T-cell (primary cell): Measurements from ENCODE around the gene MYO1C. TPM values are rescaled to one million over a fixed set of nuclear protein-coding genes. Genes with fewer than 3 reads are reported as not detected.
"Not testable (repeated sequence)": the region's sequence is repeated elsewhere in the genome, so short reads cannot be mapped to it uniquely, and the experiment has no call there.

Experiments used
- ATAC-seq, 4 experiments: fragments of 200-7000 bp in 3 of 4; fragments of 150-1000 bp in 1 of 4; cut with Tn5 transposase; replicated peaks in 1 of 4; 1 replicate in 3 of 4; 2 replicates in 1 of 4; pipeline ENCODE4 v1.10.0; 2021; ENCODE audit warnings: moderate library complexity in 3 of 4, mild to moderate bottlenecking in 2 of 4, moderate number of reproducible peaks in 1 of 4
- CTCF ChIA-PET, 2 donors: fragments of 300-600 bp; sonication (Branson Sonifier 250); formaldehyde crosslinking; loops; one replicate each; lab custom pipeline; 2022; ENCODE audit warnings: antibody characterized with exemption in 2 of 2; lab: Charles Lee
- POLR2A ChIA-PET, 2 donors: fragments of 300-600 bp; sonication (Branson Sonifier 250); formaldehyde crosslinking; loops; one replicate each; lab custom pipeline; 2022; ENCODE audit warnings: antibody characterized with exemption in 2 of 2; lab: Charles Lee
- DNase-seq, 35 experiments: peaks; one replicate each; pipeline versions ENCODE4 v3.0.0 to v3.0.0-alpha.2; 2013 to 2023
- H3K27ac ChIP-seq: one replicate; pipeline ENCODE4 v1.5.1; 2013; ENCODE audit warnings: low read length
- H3K27me3 ChIP-seq, 2 experiments: replicated peaks in 1 of 2; 1 replicate in 1 of 2; 2 replicates in 1 of 2; pipeline versions ENCODE4 v1.6.1 to v1.7.0; 2013; ENCODE audit warnings: low read length in 1 of 2, mixed read lengths in 1 of 2; ENCODE audit not compliant: control insufficient read depth in 2 of 2, insufficient read depth in 2 of 2; ENCODE audit errors: extremely low read depth in 1 of 2
- H3K36me3 ChIP-seq, 2 donors: 1 replicate in 1 of 2; 2 replicates in 1 of 2; pipeline versions ENCODE4 v1.6.1 to v1.7.0; 2013; ENCODE audit warnings: low read length in 1 of 2; ENCODE audit not compliant: control insufficient read depth in 2 of 2, insufficient read depth in 1 of 2; ENCODE audit errors: extremely low read depth in 1 of 2
- H3K4me1 ChIP-seq, 2 experiments: 1 replicate in 1 of 2; 2 replicates in 1 of 2; pipeline versions ENCODE4 v1.6.1 to v1.7.0; 2013; ENCODE audit warnings: low read length in 2 of 2, mixed read lengths in 1 of 2; ENCODE audit not compliant: insufficient read depth in 2 of 2, control insufficient read depth in 1 of 2; ENCODE audit errors: extremely low read depth in 1 of 2
- H3K4me3 ChIP-seq, 2 donors: 1 replicate in 1 of 2; 2 replicates in 1 of 2; pipeline versions ENCODE4 v1.5.1 to v1.7.0; 2013; ENCODE audit warnings: mild to moderate bottlenecking in 2 of 2, low read length in 1 of 2, moderate library complexity in 1 of 2; ENCODE audit not compliant: control insufficient read depth in 1 of 2; ENCODE audit errors: extremely low read depth in 1 of 2
- H3K9me3 ChIP-seq: 2 replicates; pipeline ENCODE4 v1.7.0; 2013
- H3K27ac Mint-ChIP-seq, 2 donors: one replicate each; pipeline ENCODE4 v1.8.0; 2020 to 2021; ENCODE audit warnings: mild to moderate bottlenecking in 2 of 2, mixed read lengths in 2 of 2
- H3K27me3 Mint-ChIP-seq, 2 donors: one replicate each; pipeline ENCODE4 v1.8.0; 2021 to 2022; ENCODE audit warnings: mixed read lengths in 2 of 2
- H3K36me3 Mint-ChIP-seq: one replicate; pipeline ENCODE4 v1.8.0; 2021; ENCODE audit warnings: mixed read lengths
- H3K4me1 Mint-ChIP-seq, 3 donors: one replicate each; pipeline ENCODE4 v1.8.0; 2020 to 2022; ENCODE audit warnings: mixed read lengths in 3 of 3, mild to moderate bottlenecking in 1 of 3
- H3K4me3 Mint-ChIP-seq, 3 donors: one replicate each; pipeline ENCODE4 v1.8.0; 2020 to 2022; ENCODE audit warnings: mild to moderate bottlenecking in 3 of 3, mixed read lengths in 3 of 3, moderate library complexity in 3 of 3
- H3K9me3 Mint-ChIP-seq, 3 donors: one replicate each; pipeline ENCODE4 v1.8.0; 2020 to 2022; ENCODE audit warnings: mixed read lengths in 3 of 3
- WGBS: methylation state at CpG from one replicate; pipeline ENCODE4 v1.1.5; 2013; ENCODE audit warnings: missing lambda C conversion rate; ENCODE audit not compliant: insufficient coverage; 5-methylcytosine and 5-hydroxymethylcytosine counted together
- total RNA-seq, 35 experiments: library from RNA in 6 of 35; stranded (reverse) in 6 of 35; fragments of 120-200 nt in 1 of 35; gene quantifications; one replicate each; pipeline versions ENCODE4 v1.2.1 to v1.2.4 and lab custom pipeline; 2013 to 2026

The MYO1C gene
- total RNA-seq, 5 donors from 2014 or later (not counting 1 experiment from before 2014, with no cell fraction given): 18.0 to 41.5 (median 31.2) TPM

DNA sequence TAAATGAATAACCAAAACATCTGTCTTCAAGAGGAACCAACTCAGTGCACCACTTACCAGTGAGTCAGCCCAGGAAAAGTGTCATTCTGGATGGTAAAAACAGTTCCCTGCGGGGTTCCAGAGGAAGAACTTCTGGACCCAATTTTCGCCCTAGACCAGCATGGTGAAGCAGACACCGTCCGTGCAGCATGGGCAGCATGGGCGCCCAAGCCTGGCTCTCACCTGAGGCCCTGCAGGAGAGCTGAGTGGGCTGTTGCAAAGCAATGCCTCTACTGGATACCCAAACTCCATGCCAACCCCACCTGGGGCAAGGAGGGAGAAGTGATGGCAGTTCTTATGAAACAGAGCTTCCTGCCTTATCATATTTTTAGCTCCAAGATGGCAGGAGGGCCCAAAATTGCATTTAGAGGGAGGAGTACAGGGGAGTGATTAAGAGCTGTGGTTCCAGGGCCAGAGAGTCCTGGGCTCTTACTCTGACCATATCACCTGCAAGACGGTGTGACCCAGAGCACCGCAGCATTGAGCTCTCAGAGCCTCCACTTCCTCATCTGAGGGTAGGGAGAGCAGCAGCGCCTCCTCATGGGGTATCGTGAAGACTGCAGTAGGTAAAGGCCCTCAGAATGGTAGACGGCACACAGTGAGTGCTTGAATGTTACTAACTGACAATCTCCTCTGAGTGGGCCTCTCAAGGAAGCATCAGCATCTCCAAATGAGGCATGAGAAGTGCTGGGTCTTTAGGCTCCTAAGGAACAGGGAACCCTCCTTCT lies 40.5 kb upstream of the MYO1C start:
- no peak overlapping the region for H3K27ac Mint-ChIP-seq
- no peak overlapping the region for H3K4me3 Mint-ChIP-seq
- POLR2A ChIA-PET: interaction anchor here in 1 of 2 donors (0.6 kb wide), 1 partner anchor 273 kb away, joined by 5 read pairs; no protein-coding TSS in a partner anchor
- peaks cover 27% of the 10 kb centered on the region for H3K36me3 Mint-ChIP-seq
- Histone ChIP-seq H3K4me3 (no peak overlapping the region), H3K27me3 (no peaks in the 10 kb centered on the region), H3K36me3 (peaks cover 9 to 42% of the 10 kb centered on the region in 2 donors), H3K9me3 (no peaks in the 10 kb centered on the region), H3K4me1 (no peaks in the 10 kb centered on the region), H3K27ac (no peak overlapping the region)
- WGBS: 91% methylated on average over 6 of the region's 10 CpGs
- DNase-seq (peak in 34 of 35 experiments; percentile 15 to 70 (median 44)), ATAC-seq (peak; percentile 57 to 92 (median 77))
- no peaks in the 10 kb centered on the region for H3K9me3 Mint-ChIP-seq
- no peaks in the 10 kb centered on the region for H3K27me3 Mint-ChIP-seq
- peaks cover 0 to 12% (median 2%) of the 10 kb centered on the region in 3 donors for H3K4me1 Mint-ChIP-seq
- CTCF ChIA-PET: interaction anchor here (0.5 to 2.3 kb wide), 6 partner anchors 17 to 200 kb away, joined by 3 to 39 read pairs (median 5); partner anchors contain the start of gene INPP5K (in 1 of the 2)

DNA sequence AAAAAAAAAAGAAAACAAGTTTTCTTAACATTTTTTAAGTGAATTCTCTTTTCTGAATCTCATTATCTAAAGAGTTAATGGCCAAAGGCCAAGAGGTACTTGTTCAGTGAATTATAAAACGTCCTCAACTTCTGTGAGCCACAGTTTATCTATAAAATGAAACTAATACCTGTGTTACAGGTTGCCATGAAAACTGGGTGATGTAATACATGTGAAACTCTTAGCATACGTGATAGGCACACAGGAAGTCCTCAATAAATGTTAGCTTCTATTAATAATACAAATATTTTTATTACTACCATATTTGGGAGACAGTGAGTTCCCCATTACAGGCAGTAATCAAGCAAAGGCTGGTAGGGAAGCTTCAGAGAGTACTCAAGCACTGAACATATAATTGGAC lies 37.4 kb upstream of the MYO1C start:
- H3K4me3 ChIP-seq: no peak overlapping the region
- ChIA-PET CTCF (no interaction called here), POLR2A (no interaction called here)
- H3K4me1 ChIP-seq: peaks cover 2 to 14% of the 10 kb centered on the region in 2 experiments
- no peaks in the 10 kb centered on the region for H3K27me3 ChIP-seq
- H3K9me3 ChIP-seq: no peaks in the 10 kb centered on the region
- no peaks in the 10 kb centered on the region for H3K27me3 Mint-ChIP-seq
- H3K4me1 Mint-ChIP-seq: peaks cover 14 to 28% (median 21%) of the 10 kb centered on the region in 3 donors
- WGBS: no CpG with 5 or more reads among the region's 2 CpGs
- DNase-seq (no peak), ATAC-seq (no peak)
- H3K36me3 Mint-ChIP-seq: peaks cover 29% of the 10 kb centered on the region
- peaks cover 7 to 31% of the 10 kb centered on the region in 2 donors for H3K36me3 ChIP-seq
- H3K4me3 Mint-ChIP-seq: no peak overlapping the region
- H3K27ac ChIP-seq: no peak overlapping the region
- H3K9me3 Mint-ChIP-seq: no peaks in the 10 kb centered on the region
- no peak overlapping the region for H3K27ac Mint-ChIP-seq

- no CpG with 5 or more reads among the region's 4 CpGs for WGBS
- POLR2A ChIA-PET, H3K27me3 ChIP-seq, H3K27me3 Mint-ChIP-seq, H3K9me3 Mint-ChIP-seq, H3K9me3 ChIP-seq, H3K4me3 ChIP-seq: not testable (repeated sequence)
- Histone ChIP-seq H3K36me3 (peaks cover 12 to 14% of the 10 kb centered on the region in 2 donors), H3K27ac (peak overlapping the region; percentile 44), H3K4me1 (peaks cover 2 to 14% of the 10 kb centered on the region in 2 experiments)
- Mint-ChIP-seq H3K27ac (peak overlapping the region; percentile 78 to 83), H3K36me3 (peaks cover 22% of the 10 kb centered on the region), H3K4me3 (peak overlapping the region in 1 of 3 donors; percentile 53), H3K4me1 (peaks cover 14 to 19% (median 17%) of the 10 kb centered on the region in 3 donors)
- CTCF ChIA-PET: interaction anchor here in 1 of 2 donors (1.0 kb wide), 1 partner anchor 161 kb away, joined by 3 read pairs; no protein-coding TSS in a partner anchor
- DNase-seq (peak in 4 of 35 experiments; percentile 4 to 44 (median 10)), ATAC-seq (peak; percentile 43 to 82 (median 76))
These were observed 34.4 kb upstream of the MYO1C start for GRCh38 chr17:1526876-1527275.

DNA sequence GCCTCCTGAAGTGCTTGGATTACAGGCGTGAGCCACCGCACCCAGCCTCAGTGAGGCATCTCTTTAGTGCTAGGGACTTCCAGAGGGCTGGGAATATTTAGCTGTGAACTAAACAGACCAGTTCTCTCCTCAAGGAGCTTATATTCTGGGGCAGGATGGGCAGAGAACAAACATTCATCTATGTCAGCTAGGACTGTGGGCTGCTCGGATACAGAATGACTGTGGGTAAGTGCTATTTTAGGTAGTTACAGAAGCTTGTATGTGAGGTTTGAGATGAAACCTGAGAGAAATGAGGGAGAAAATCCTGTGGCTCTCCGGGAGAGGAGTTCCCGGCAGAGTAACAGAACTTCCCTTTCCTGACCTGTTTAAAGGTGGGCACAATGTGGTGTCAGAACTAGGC lies 30.1 kb upstream of the MYO1C start:
- ATAC-seq: no peak
- Histone ChIP-seq H3K27ac (no peak overlapping the region), H3K27me3 (no peaks in the 10 kb centered on the region), H3K4me1 (peaks cover 2 to 14% of the 10 kb centered on the region in 2 experiments), H3K4me3 (no peak overlapping the region), H3K36me3 (peaks cover 9 to 19% of the 10 kb centered on the region in 2 donors), H3K9me3 (no peaks in the 10 kb centered on the region)
- ChIA-PET CTCF (no interaction called here), POLR2A (no interaction called here)
- 100% methylated on average over 5 of the region's 5 CpGs for WGBS
- Mint-ChIP-seq H3K27me3 (no peaks in the 10 kb centered on the region), H3K4me3 (no peak overlapping the region), H3K27ac (no peak overlapping the region), H3K36me3 (peaks cover 24% of the 10 kb centered on the region), H3K9me3 (no peaks in the 10 kb centered on the region), H3K4me1 (peaks cover 17 to 23% (median 17%) of the 10 kb centered on the region in 3 donors)
- DNase-seq: no peak

DNA sequence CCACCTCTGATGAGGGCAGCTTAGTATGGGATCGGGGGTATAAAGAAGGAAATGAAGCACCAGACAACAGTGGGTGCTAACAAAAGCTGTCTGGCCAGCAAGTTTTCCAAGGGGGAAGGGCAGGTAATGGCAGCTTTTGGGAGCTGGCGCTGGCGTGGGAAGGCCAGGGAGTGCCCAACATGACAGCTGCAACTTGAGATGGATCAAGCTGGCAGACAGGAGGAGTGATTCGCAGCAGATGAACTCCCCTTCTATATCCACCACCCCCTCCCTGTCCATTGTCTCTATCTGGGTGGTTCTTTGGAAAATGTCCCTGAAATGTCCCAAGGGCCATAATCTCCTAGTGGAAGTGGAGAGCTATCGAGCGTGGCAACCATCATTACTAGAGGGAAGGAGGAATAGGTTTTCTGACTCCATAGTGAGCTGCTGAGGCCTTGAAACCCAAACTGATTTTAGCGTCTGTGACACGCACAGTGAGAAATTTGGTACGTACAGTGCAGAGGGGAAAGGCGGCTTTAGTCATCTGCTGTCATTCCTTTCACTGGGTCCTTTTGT lies 28.7 kb upstream of the MYO1C start:
- Histone ChIP-seq H3K27me3 (no peaks in the 10 kb centered on the region), H3K27ac (no peak overlapping the region), H3K4me1 (peaks cover 0 to 10% of the 10 kb centered on the region in 2 experiments), H3K4me3 (no peak overlapping the region), H3K9me3 (no peaks in the 10 kb centered on the region), H3K36me3 (peaks cover 9 to 19% of the 10 kb centered on the region in 2 donors)
- Mint-ChIP-seq H3K27me3 (no peaks in the 10 kb centered on the region), H3K4me3 (no peak overlapping the region), H3K9me3 (no peaks in the 10 kb centered on the region), H3K36me3 (peaks cover 24% of the 10 kb centered on the region), H3K4me1 (peaks cover 4 to 13% (median 8%) of the 10 kb centered on the region in 3 donors), H3K27ac (no peak overlapping the region)
- CTCF ChIA-PET: no interaction called here
- no peak for ATAC-seq
- DNase-seq: no peak
- 100% methylated on average over 6 of the region's 10 CpGs for WGBS
- POLR2A ChIA-PET: no interaction called here

DNA sequence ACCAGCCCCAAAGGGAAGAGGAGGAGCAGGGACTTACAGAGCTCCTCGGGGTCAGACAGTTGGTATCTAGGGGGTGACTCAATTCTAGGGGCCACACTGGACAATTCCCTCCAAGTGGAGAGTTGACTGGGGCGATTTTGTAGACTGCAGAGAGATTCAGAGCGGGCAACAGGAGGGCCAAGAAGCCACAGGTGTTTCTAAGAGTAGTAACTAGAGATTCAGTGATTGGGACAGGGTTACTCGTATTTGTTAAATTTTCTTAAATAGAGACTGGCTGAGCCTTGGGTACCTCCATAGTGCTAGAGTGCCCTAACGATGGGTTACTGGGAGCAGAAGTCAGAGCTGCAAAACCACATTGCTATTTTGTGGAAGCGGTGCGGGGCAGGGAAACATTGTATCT lies 27.2 kb upstream of the MYO1C start:
- H3K27ac Mint-ChIP-seq: no peak overlapping the region
- POLR2A ChIA-PET: interaction anchor here in 1 of 2 donors (0.6 kb wide), 1 partner anchor 141 kb away, joined by 3 read pairs; no protein-coding TSS in a partner anchor
- no peak for DNase-seq

More for the DNA sequence above, 27.2 kb upstream of the MYO1C start:
- no peaks in the 10 kb centered on the region for H3K27me3 Mint-ChIP-seq
- CTCF ChIA-PET: no interaction called here
- H3K4me1 Mint-ChIP-seq: peaks cover 13 to 20% (median 16%) of the 10 kb centered on the region in 3 donors
- Histone ChIP-seq H3K9me3 (no peaks in the 10 kb centered on the region), H3K4me3 (no peak overlapping the region), H3K27me3 (no peaks in the 10 kb centered on the region), H3K4me1 (peaks cover 5 to 23% of the 10 kb centered on the region in 2 experiments), H3K27ac (no peak overlapping the region), H3K36me3 (peaks cover 9 to 17% of the 10 kb centered on the region in 2 donors)
- no peak overlapping the region for H3K4me3 Mint-ChIP-seq
- H3K36me3 Mint-ChIP-seq: peaks cover 18% of the 10 kb centered on the region
- 90% methylated on average over 4 of the region's 7 CpGs for WGBS
- H3K9me3 Mint-ChIP-seq: no peaks in the 10 kb centered on the region
- ATAC-seq: no peak
